CD14-positive monocyte (primary cell): ENCODE measurements around the gene HOXC13. TPM values are rescaled to one million over a fixed set of nuclear protein-coding genes. Genes with fewer than 3 reads are reported as not detected.
A peak's percentile ranks its signal among the peaks of the same experiment; 100 is the strongest.

ENCODE experiments used
- DNase-seq, 3 donors: peaks; one replicate each; pipeline ENCODE4 v3.0.0-alpha.2; 2011 to 2022
- H2AFZ ChIP-seq: 2 replicates; pipeline ENCODE4 v1.6.0; 2012; ENCODE audit warnings: mild to moderate bottlenecking, low read depth, low read length, inconsistent platforms; ENCODE audit not compliant: insufficient read depth, poor library complexity, severe bottlenecking
- H3K27ac ChIP-seq, 2 donors: 1 replicate in 1 of 2; 2 replicates in 1 of 2; pipeline ENCODE4 v1.5.1; 2012 to 2013; ENCODE audit warnings: low read length in 2 of 2, control low read depth in 1 of 2, inconsistent platforms in 1 of 2, low read depth in 1 of 2, mild to moderate bottlenecking in 1 of 2
- H3K27me3 ChIP-seq, 2 donors: one replicate each; pipeline versions ENCODE4 v1.6.0 to v1.6.1; 2011 to 2013; ENCODE audit warnings: low read length in 2 of 2; ENCODE audit not compliant: control insufficient read depth in 2 of 2, insufficient read depth in 2 of 2
- H3K36me3 ChIP-seq, 2 donors: replicated peaks in 1 of 2; 1 replicate in 1 of 2; 2 replicates in 1 of 2; pipeline versions ENCODE4 v1.5.1 to v1.6.1; 2012 to 2013; ENCODE audit warnings: low read length in 2 of 2, control low read depth in 1 of 2, inconsistent platforms in 1 of 2, mild to moderate bottlenecking in 1 of 2; ENCODE audit not compliant: insufficient read depth in 2 of 2, control insufficient read depth in 1 of 2
- H3K4me1 ChIP-seq, 2 donors: 1 replicate in 1 of 2; 2 replicates in 1 of 2; pipeline versions ENCODE4 v1.5.1 to v1.6.1; 2012 to 2013; ENCODE audit warnings: low read length in 2 of 2, control low read depth in 1 of 2, inconsistent platforms in 1 of 2, mild to moderate bottlenecking in 1 of 2, moderate library complexity in 1 of 2; ENCODE audit not compliant: insufficient read depth in 2 of 2, control insufficient read depth in 1 of 2
- H3K4me2 ChIP-seq: replicated peaks from 2 replicates; pipeline ENCODE3; 2012; ENCODE audit warnings: low read length, moderate library complexity, mild to moderate bottlenecking; ENCODE audit not compliant: poor library complexity, severe bottlenecking; ENCODE audit errors: extremely low read depth
- H3K4me3 ChIP-seq, 3 experiments: fragments of 200-600 bp in 1 of 3; sonication (generic) in 1 of 3; replicated peaks in 1 of 3; 1 replicate in 2 of 3; 2 replicates in 1 of 3; pipeline ENCODE4 v1.5.1; 2011 to 2013; ENCODE audit warnings: low read length in 3 of 3, mild to moderate bottlenecking in 3 of 3, control low read depth in 2 of 3, low read depth in 2 of 3, inconsistent platforms in 1 of 3, moderate library complexity in 1 of 3
- H3K79me2 ChIP-seq: 2 replicates; pipeline ENCODE4 v1.6.0; 2012; ENCODE audit warnings: mild to moderate bottlenecking, control low read depth, inconsistent platforms, low read length, moderate library complexity; ENCODE audit not compliant: insufficient read depth
- H3K9ac ChIP-seq: 2 replicates; pipeline ENCODE4 v1.6.0; 2017; ENCODE audit warnings: low read length, mild to moderate bottlenecking; ENCODE audit not compliant: insufficient read depth, poor library complexity, severe bottlenecking
- H3K9me3 ChIP-seq, 2 donors: replicated peaks in 1 of 2; 1 replicate in 1 of 2; 2 replicates in 1 of 2; pipeline versions ENCODE4 v1.5.1 to v1.6.1; 2012 to 2013; ENCODE audit warnings: low read length in 2 of 2, control low read depth in 1 of 2; ENCODE audit not compliant: control insufficient read depth in 1 of 2, insufficient read depth in 1 of 2
- H4K20me1 ChIP-seq: 2 replicates; pipeline ENCODE4 v1.6.0; 2012; ENCODE audit warnings: mild to moderate bottlenecking, low read length, control low read depth, moderate library complexity; ENCODE audit not compliant: insufficient read depth
- H3K27ac Mint-ChIP-seq, 7 donors: one replicate each; pipeline ENCODE4 v1.8.0; 2020; ENCODE audit warnings: mild to moderate bottlenecking in 7 of 7, mixed read lengths in 7 of 7, moderate library complexity in 6 of 7, inconsistent platforms in 2 of 7
- H3K27me3 Mint-ChIP-seq, 3 donors: one replicate each; pipeline ENCODE4 v1.8.0; 2021 to 2022; ENCODE audit warnings: low read depth in 3 of 3, mild to moderate bottlenecking in 3 of 3, mixed read lengths in 3 of 3, moderate library complexity in 3 of 3, inconsistent platforms in 1 of 3
- H3K36me3 Mint-ChIP-seq, 2 donors: one replicate each; pipeline ENCODE4 v1.8.0; 2020; ENCODE audit warnings: mixed read lengths in 2 of 2, inconsistent platforms in 1 of 2, mild to moderate bottlenecking in 1 of 2
- H3K4me1 Mint-ChIP-seq: one replicate; pipeline ENCODE4 v1.8.0; 2020; ENCODE audit warnings: mild to moderate bottlenecking, mixed read lengths
- H3K4me3 Mint-ChIP-seq, 2 donors: one replicate each; pipeline ENCODE4 v1.8.0; 2020; ENCODE audit warnings: mild to moderate bottlenecking in 2 of 2, mixed read lengths in 2 of 2, moderate library complexity in 1 of 2
- H3K9me3 Mint-ChIP-seq, 7 donors: one replicate each; pipeline ENCODE4 v1.8.0; 2020 to 2022; ENCODE audit warnings: mixed read lengths in 7 of 7, mild to moderate bottlenecking in 6 of 7, moderate library complexity in 6 of 7, inconsistent platforms in 2 of 7
- CTCF ChIP-seq: fragments of 200-600 bp; IDR thresholded peaks from one replicate; pipeline ENCODE4 v1.8.0; 2022; ENCODE audit warnings: antibody characterized with exemption, mild to moderate bottlenecking
- WGBS: methylation state at CpG from one replicate; pipeline ENCODE4 v1.1.5; 2013; ENCODE audit warnings: missing lambda C conversion rate; ENCODE audit not compliant: insufficient coverage; 5-methylcytosine and 5-hydroxymethylcytosine counted together
- intact Hi-C, 2 donors: fragments of 100-400 bp; cut with micrococcal nuclease; formaldehyde crosslinking; loops; one replicate each; pipeline versions ENCODE4 v1.15.0 to v1.15.1; 2023
- polyA minus RNA-seq: library from RNA; depleted of rRNA, polyadenylated mRNA; stranded (reverse); fragments of >200 nt; gene quantifications from 2 replicates; pipeline ENCODE4 v1.2.3, GENCODE V29; 2012
- polyA plus RNA-seq, 3 donors: library from polyadenylated mRNA; depleted of rRNA in 1 of 3; unstranded in 2 of 3; stranded (reverse) in 1 of 3; fragments of 300-500 nt in 2 of 3; fragments of >200 nt in 1 of 3; fragmentation: Illumina TruSeq in 2 of 3; gene quantifications; 1 replicate in 2 of 3; 2 replicates in 1 of 3; pipeline ENCODE4 v1.2.3, GENCODE V29; 2012 to 2021
- total RNA-seq, 12 experiments: library from RNA in 1 of 12; stranded (reverse) in 1 of 12; fragments of 120-200 nt in 1 of 12; gene quantifications; one replicate each; pipeline ENCODE4 v1.2.4 and lab custom pipeline; 2013 to 2026; ENCODE audit warnings: mixed read lengths in 6 of 12, inconsistent platforms in 1 of 12

The HOXC13 gene
- not detected for total RNA-seq (2013)
- polyA plus RNA-seq (not detected), polyA minus RNA-seq (0.14 TPM in 1 of 2 replicates, not detected in the other), total RNA-seq (lab: John Stamatoyannopoulos, UW) (0 to 0.23 (median 0) reads per million in 11 experiments)

GRCh38 chr12:53938326-53939140 lies at the start of gene HOXC13:
TSS of gene HOXC13 (plus strand) at chr12:53938831. CDS start at chr12:53938907, 76 bp downstream.
- WGBS: 6% methylated on average over 51 of the region's 56 CpGs
- no peaks in the 10 kb centered on the region for H3K4me1 ChIP-seq
- no peak within 1 kb of the TSS for H3K27ac Mint-ChIP-seq
- intact Hi-C loops: no loop called here
- H2AFZ ChIP-seq: no peak within 1 kb of the TSS
- H3K4me3 ChIP-seq: peak within 1 kb of the TSS in 1 of 3 experiments; percentile 23
- TF ChIP-seq CTCF: no peak
- H4K20me1 ChIP-seq: no peaks in the 10 kb centered on the region
- H3K27me3 ChIP-seq: peaks cover 92 to 97% of the 10 kb centered on the region in 2 donors
- H3K27ac ChIP-seq: no peak within 1 kb of the TSS
- peak within 1 kb of the TSS in 1 of 2 donors; percentile 75 for H3K4me3 Mint-ChIP-seq
- peaks cover 6 to 46% (median 33%) of the 10 kb centered on the region in 7 donors for H3K9me3 Mint-ChIP-seq
- H3K36me3 ChIP-seq: no peaks in the 10 kb centered on the region
- peaks cover 94 to 97% (median 95%) of the 10 kb centered on the region in 3 donors for H3K27me3 Mint-ChIP-seq
- H3K9me3 ChIP-seq: peaks cover 8 to 74% of the 10 kb centered on the region in 2 donors
- DNase-seq: peak in 1 of 3 donors; percentile 8
- peaks cover 0 to 3% of the 10 kb centered on the region in 2 donors for H3K36me3 Mint-ChIP-seq
- no peak within 1 kb of the TSS for H3K9ac ChIP-seq
- H3K4me2 ChIP-seq: peak within 1 kb of the TSS; percentile 27
- H3K79me2 ChIP-seq: no peaks in the 10 kb centered on the region
- peaks cover 9% of the 10 kb centered on the region for H3K4me1 Mint-ChIP-seq

DNA sequence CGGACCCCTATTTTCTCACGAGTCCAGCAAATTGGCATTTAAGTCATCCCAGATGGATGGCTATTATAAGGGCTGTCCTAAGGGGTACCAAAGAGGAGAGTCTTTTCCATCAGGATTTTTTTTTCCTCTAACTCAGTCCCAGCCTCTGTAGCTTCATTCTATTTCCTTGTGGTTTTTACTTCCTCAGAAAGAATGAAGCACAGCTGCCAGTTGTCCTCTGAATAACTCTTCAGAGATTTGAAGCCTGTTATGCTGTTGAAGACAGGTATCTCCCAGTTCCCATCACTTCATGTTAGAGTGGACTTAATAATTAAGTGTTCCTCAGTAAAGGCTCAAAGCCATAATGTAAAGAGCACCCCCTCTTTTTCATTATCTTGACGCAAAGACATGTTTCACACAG lies 48.5 kb upstream of the HOXC13 start:
- Histone ChIP-seq H4K20me1 (no peaks in the 10 kb centered on the region), H3K79me2 (no peaks in the 10 kb centered on the region), H3K27ac (no peak overlapping the region), H3K9me3 (no peaks in the 10 kb centered on the region), H3K4me3 (no peak overlapping the region), H3K4me2 (no peak overlapping the region), H3K9ac (no peak overlapping the region), H2AFZ (no peak overlapping the region), H3K36me3 (no peaks in the 10 kb centered on the region), H3K4me1 (no peaks in the 10 kb centered on the region), H3K27me3 (peaks cover 23 to 37% of the 10 kb centered on the region in 2 donors)
- Mint-ChIP-seq H3K27me3 (peaks cover 31 to 36% (median 36%) of the 10 kb centered on the region in 3 donors), H3K4me3 (no peak overlapping the region), H3K27ac (no peak overlapping the region), H3K36me3 (no peaks in the 10 kb centered on the region), H3K9me3 (peaks cover 0 to 1% (median 0%) of the 10 kb centered on the region in 7 donors), H3K4me1 (no peaks in the 10 kb centered on the region)
- WGBS: no CpG with 5 or more reads among the region's 3 CpGs
- TF ChIP-seq CTCF: no peak
- intact Hi-C loops: no loop called here
- no peak for DNase-seq
